Measurements from ENCODE around the gene SIGLEC5.

SIGLEC5 gene

GRCh38 chr19:51595190-51596175 lies 34.7 kb downstream of the SIGLEC5 start:
- H3K4me3 ChIP-seq (ENCODE audit: low read length) = peak overlapping the region; percentile 90

GRCh38 chr19:51594774-51595109 lies 35.5 kb downstream of the SIGLEC5 start:
- H3K9me3 ChIP-seq (replicated peaks; ENCODE audit: low read length) = no peaks in the 10 kb centered on the region
- H3K9ac ChIP-seq (ENCODE audit: low read depth, low read length) = peak overlapping the region; percentile 83
- H3K4me3 ChIP-seq (ENCODE audit: low read length) = peak overlapping the region; percentile 90
- H3K4me1 ChIP-seq (ENCODE audit: control insufficient read depth, insufficient read depth, low read length) = peaks cover 5% of the 10 kb centered on the region
- peak overlapping the region; percentile 90 for H3K4me2 ChIP-seq (ENCODE audit: low read length)
- H3K27me3 ChIP-seq (ENCODE audit: control insufficient read depth, insufficient read depth, low read length) = no peaks in the 10 kb centered on the region
- no peaks in the 10 kb centered on the region for H3K36me3 ChIP-seq (ENCODE audit: insufficient read depth, low read length)

More at GRCh38 chr19:51595190-51596175, 34.7 kb downstream of the SIGLEC5 start:
- peaks cover 5% of the 10 kb centered on the region for H3K4me1 ChIP-seq (ENCODE audit: control insufficient read depth, insufficient read depth, low read length)
- peak overlapping the region; percentile 90 for H3K4me2 ChIP-seq (ENCODE audit: low read length)
- peaks cover 3% of the 10 kb centered on the region for H3K27me3 ChIP-seq (ENCODE audit: control insufficient read depth, insufficient read depth, low read length)
- no peaks in the 10 kb centered on the region for H3K9me3 ChIP-seq (replicated peaks; ENCODE audit: low read length)
- no peak overlapping the region for H3K9ac ChIP-seq (ENCODE audit: low read depth, low read length)
- H3K36me3 ChIP-seq (ENCODE audit: insufficient read depth, low read length) = no peaks in the 10 kb centered on the region

GRCh38 chr19:51593969-51594773 lies 36.0 kb downstream of the SIGLEC5 start:
- Histone ChIP-seq H3K9ac (ENCODE audit: low read depth, low read length) (peak overlapping the region; percentile 83), H3K27me3 (ENCODE audit: control insufficient read depth, insufficient read depth, low read length) (no peaks in the 10 kb centered on the region), H3K9me3 (replicated peaks; ENCODE audit: low read length) (no peaks in the 10 kb centered on the region), H3K4me2 (ENCODE audit: low read length) (peak overlapping the region; percentile 90), H3K4me1 (ENCODE audit: control insufficient read depth, insufficient read depth, low read length) (peaks cover 5% of the 10 kb centered on the region), H3K4me3 (ENCODE audit: low read length) (peak overlapping the region; percentile 90), H3K36me3 (ENCODE audit: insufficient read depth, low read length) (no peaks in the 10 kb centered on the region)

- H3K4me2 ChIP-seq (ENCODE audit: low read length) = peak overlapping the region; percentile 90
- H3K4me3 ChIP-seq (ENCODE audit: low read length) = peak overlapping the region; percentile 90
- peaks cover 5% of the 10 kb centered on the region for H3K4me1 ChIP-seq (ENCODE audit: control insufficient read depth, insufficient read depth, low read length)
- peaks cover 3% of the 10 kb centered on the region for H3K9me3 ChIP-seq (replicated peaks; ENCODE audit: low read length)
- no peaks in the 10 kb centered on the region for H3K36me3 ChIP-seq (ENCODE audit: insufficient read depth, low read length)
- no peaks in the 10 kb centered on the region for H3K27me3 ChIP-seq (ENCODE audit: control insufficient read depth, insufficient read depth, low read length)
- peak overlapping the region; percentile 54 for H3K9ac ChIP-seq (ENCODE audit: low read depth, low read length)
Observed at GRCh38 chr19:51593138-51593890, 36.9 kb downstream of the SIGLEC5 start.

- Histone ChIP-seq H3K9me3 (replicated peaks; ENCODE audit: low read length) (peaks cover 10% of the 10 kb centered on the region), H3K9ac (ENCODE audit: low read depth, low read length) (no peak overlapping the region), H3K27me3 (ENCODE audit: control insufficient read depth, insufficient read depth, low read length) (no peaks in the 10 kb centered on the region), H3K4me1 (ENCODE audit: control insufficient read depth, insufficient read depth, low read length) (peaks cover 5% of the 10 kb centered on the region), H3K4me2 (ENCODE audit: low read length) (no peak overlapping the region), H3K4me3 (ENCODE audit: low read length) (no peak overlapping the region), H3K36me3 (ENCODE audit: insufficient read depth, low read length) (peaks cover 7% of the 10 kb centered on the region)
Observed at GRCh38 chr19:51592521-51592920, 37.7 kb downstream of the SIGLEC5 start.

- H3K4me3 ChIP-seq (ENCODE audit: low read length) = no peak overlapping the region
- peaks cover 27% of the 10 kb centered on the region for H3K36me3 ChIP-seq (ENCODE audit: insufficient read depth, low read length)
- H3K4me1 ChIP-seq (ENCODE audit: control insufficient read depth, insufficient read depth, low read length) = peaks cover 5% of the 10 kb centered on the region
- H3K4me2 ChIP-seq (ENCODE audit: low read length) = no peak overlapping the region
- no peaks in the 10 kb centered on the region for H3K27me3 ChIP-seq (ENCODE audit: control insufficient read depth, insufficient read depth, low read length)
- peaks cover 18% of the 10 kb centered on the region for H3K9me3 ChIP-seq (replicated peaks; ENCODE audit: low read length)
- no peak overlapping the region for H3K9ac ChIP-seq (ENCODE audit: low read depth, low read length)
Observed at GRCh38 chr19:51590441-51590840, 39.8 kb downstream of the SIGLEC5 start.

GRCh38 chr19:51589511-51589910 lies 40.7 kb downstream of the SIGLEC5 start:
- Histone ChIP-seq H3K9me3 (replicated peaks; ENCODE audit: low read length) (peaks cover 18% of the 10 kb centered on the region), H3K36me3 (ENCODE audit: insufficient read depth, low read length) (peaks cover 36% of the 10 kb centered on the region), H3K4me2 (ENCODE audit: low read length) (no peak overlapping the region), H3K4me3 (ENCODE audit: low read length) (no peak overlapping the region), H3K9ac (ENCODE audit: low read depth, low read length) (no peak overlapping the region), H3K27me3 (ENCODE audit: control insufficient read depth, insufficient read depth, low read length) (no peaks in the 10 kb centered on the region), H3K4me1 (ENCODE audit: control insufficient read depth, insufficient read depth, low read length) (no peaks in the 10 kb centered on the region)

GRCh38 chr19:51587264-51588191 lies 42.7 kb downstream of the SIGLEC5 start:
- no peak overlapping the region for H3K9ac ChIP-seq (ENCODE audit: low read depth, low read length)
- peaks cover 18% of the 10 kb centered on the region for H3K9me3 ChIP-seq (replicated peaks; ENCODE audit: low read length)
- no peak overlapping the region for H3K4me3 ChIP-seq (ENCODE audit: low read length)
- H3K4me2 ChIP-seq (ENCODE audit: low read length) = no peak overlapping the region
- peaks cover 53% of the 10 kb centered on the region for H3K36me3 ChIP-seq (ENCODE audit: insufficient read depth, low read length)
- no peaks in the 10 kb centered on the region for H3K27me3 ChIP-seq (ENCODE audit: control insufficient read depth, insufficient read depth, low read length)
- no peaks in the 10 kb centered on the region for H3K4me1 ChIP-seq (ENCODE audit: control insufficient read depth, insufficient read depth, low read length)

GRCh38 chr19:51586799-51587198 lies 43.4 kb downstream of the SIGLEC5 start:
- Histone ChIP-seq H3K36me3 (ENCODE audit: insufficient read depth, low read length) (peaks cover 59% of the 10 kb centered on the region), H3K4me2 (ENCODE audit: low read length) (no peak overlapping the region), H3K9ac (ENCODE audit: low read depth, low read length) (no peak overlapping the region), H3K4me1 (ENCODE audit: control insufficient read depth, insufficient read depth, low read length) (no peaks in the 10 kb centered on the region), H3K4me3 (ENCODE audit: low read length) (no peak overlapping the region), H3K9me3 (replicated peaks; ENCODE audit: low read length) (peaks cover 18% of the 10 kb centered on the region), H3K27me3 (ENCODE audit: control insufficient read depth, insufficient read depth, low read length) (no peaks in the 10 kb centered on the region)

- H3K4me2 ChIP-seq (ENCODE audit: low read length) = no peak overlapping the region
- H3K9me3 ChIP-seq (replicated peaks; ENCODE audit: low read length) = peaks cover 18% of the 10 kb centered on the region
- H3K9ac ChIP-seq (ENCODE audit: low read depth, low read length) = no peak overlapping the region
- H3K4me3 ChIP-seq (ENCODE audit: low read length) = no peak overlapping the region
- no peaks in the 10 kb centered on the region for H3K4me1 ChIP-seq (ENCODE audit: control insufficient read depth, insufficient read depth, low read length)
- H3K27me3 ChIP-seq (ENCODE audit: control insufficient read depth, insufficient read depth, low read length) = no peaks in the 10 kb centered on the region
- peaks cover 65% of the 10 kb centered on the region for H3K36me3 ChIP-seq (ENCODE audit: insufficient read depth, low read length)
Observed at GRCh38 chr19:51586103-51586728, 44.0 kb downstream of the SIGLEC5 start.

Measured in skeletal muscle satellite cell (primary cell).